GM21423 (cell line): Measurements from ENCODE around the gene SLC25A3.
"Not testable (repeated sequence)": the region's sequence is repeated elsewhere in the genome, so short reads cannot be mapped to it uniquely, and the experiment has no call there.

Experiments used
- ATAC-seq: cut with Tn5 transposase; IDR thresholded peaks from one replicate; pipeline ENCODE4 v1.9.1; 2021; ENCODE audit warnings: mild to moderate bottlenecking, moderate library complexity; ENCODE audit not compliant: unreplicated experiment

The SLC25A3 gene

DNA sequence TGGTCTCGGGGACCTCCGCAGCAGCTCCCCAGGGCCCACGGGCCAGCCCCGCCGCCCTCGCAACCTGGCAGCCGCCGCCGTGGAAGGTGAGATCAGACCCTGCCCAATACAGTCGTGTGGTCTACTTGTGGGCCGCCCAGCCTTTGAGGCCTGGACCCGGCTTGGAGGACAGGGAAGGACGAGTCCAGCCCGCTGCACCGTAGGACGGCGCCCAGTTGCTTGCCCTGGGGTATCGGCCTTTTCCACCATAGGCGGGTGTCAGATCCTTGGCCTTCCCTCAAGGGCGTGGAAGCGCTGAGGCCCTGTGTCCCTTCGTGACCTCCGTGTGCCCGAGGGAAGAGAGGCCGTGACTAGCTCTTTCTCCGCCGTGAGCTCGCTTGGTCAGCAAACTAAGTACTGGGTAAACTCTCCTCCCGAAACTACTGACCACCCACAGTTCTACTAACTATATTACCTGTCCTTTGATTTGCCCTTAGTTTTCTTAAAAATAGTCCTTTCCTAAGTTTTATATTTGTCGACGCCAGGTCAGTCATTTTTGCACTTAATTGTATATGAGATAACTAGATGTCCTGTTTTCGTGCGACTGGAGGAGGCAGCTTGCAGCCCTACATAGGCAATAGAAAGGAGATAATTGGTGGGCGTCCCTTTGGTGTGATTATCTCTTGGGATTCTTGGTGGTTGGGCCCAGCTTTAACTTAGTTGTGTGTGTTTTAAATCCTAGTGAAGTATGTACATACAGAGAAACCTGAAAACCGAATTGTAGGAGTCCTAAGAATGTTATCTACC, 757 bp downstream of the SLC25A3 start:
- no peak for ATAC-seq

DNA sequence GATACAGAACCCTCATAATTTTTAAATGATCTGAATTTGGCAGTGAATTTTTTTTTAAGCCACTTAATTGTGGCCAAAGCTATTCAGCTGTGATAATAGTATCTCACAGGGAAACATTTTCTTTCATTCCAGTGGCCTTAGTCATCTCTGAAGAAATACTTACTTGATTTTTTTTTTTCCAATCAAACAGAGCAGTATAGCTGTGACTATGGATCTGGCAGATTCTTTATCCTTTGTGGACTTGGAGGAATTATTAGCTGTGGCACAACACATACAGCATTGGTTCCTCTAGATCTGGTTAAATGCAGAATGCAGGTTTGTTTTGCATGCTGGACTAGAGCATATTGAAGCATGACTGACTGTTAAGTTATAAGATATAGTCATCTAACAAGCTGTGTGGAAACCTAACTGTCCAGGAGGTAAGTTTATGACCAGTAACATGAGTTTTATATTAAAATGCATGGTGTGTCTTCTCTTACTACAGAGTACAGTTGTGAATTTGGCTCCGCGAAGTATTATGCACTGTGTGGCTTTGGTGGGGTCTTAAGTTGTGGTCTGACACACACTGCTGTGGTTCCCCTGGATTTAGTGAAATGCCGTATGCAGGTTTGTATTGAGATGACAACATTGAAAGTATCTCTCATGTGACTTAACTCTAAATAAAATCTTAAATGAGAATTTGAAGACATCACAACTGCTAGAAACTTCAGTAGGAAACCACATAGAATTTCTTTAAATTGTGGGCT, 1.9 kb downstream of the SLC25A3 start:
- ATAC-seq: no peak

DNA sequence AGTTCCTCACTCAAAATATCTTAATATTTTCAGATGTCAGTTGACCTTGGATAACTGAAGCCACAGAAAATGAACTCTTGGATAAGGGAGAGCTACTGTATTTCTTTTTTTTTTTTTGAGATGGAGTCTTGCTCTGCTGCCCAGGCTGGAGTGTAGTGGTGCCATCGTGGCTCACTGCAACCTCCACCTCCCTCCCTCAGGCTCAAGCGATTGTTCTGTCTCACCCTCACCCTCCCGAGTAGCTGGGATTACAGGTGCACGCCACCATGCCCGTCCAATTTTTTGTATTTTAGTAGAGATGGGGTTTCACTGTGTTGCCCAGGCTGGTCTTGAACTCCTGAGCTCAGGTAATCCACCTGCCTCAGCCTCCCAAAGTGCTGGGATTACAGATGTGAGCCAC, 3.8 kb downstream of the SLC25A3 start:
- ATAC-seq: not testable (repeated sequence)

DNA sequence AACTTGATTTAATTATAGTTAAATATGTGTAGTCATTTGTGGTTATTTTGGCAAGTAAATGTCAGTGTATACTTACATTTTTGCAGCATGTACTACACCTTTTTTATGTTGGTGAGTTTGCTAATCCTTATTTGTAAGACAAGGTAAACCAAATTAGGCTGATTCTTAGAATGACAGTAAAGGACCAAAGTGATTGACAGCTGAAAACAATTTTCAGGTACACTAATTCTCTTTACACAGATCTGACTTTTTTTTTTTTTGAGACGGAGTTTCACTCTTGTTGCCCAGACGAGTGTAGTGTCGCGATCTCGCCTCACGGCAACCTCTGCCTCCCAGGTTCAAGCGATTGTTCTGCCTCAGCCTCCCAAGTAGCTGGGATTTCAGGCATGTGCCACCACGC, 8.4 kb downstream of the SLC25A3 start:
- no peak for ATAC-seq

DNA sequence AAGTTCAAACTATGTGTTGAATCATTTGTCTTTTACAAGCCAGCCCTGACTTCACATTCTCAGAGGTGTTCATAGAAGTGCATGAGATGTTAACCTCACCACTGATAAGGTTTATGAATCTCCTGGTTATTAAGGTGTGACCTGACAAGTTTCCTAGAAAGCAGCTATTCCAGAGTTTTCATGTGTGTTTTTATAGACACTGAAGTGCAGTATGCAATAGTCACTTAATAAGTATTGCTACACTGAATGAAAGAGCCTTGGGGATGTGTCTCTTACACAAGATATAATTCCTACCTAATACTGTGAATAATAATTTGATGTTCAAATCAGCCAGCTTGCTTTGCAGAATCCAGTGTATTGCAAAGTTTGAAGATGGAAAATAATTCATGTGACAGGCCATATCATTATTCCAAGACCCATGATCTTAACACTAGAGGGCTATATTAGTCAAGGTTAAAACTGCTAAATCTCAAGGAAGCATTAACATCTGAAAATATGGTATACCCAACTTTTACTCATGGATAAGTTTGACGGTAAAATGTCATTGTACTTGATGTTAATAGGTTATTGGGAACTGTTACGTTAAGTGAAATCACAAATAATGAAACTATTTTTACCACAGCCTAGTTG, 13.0 kb downstream of the SLC25A3 start:
- no peak for ATAC-seq

DNA sequence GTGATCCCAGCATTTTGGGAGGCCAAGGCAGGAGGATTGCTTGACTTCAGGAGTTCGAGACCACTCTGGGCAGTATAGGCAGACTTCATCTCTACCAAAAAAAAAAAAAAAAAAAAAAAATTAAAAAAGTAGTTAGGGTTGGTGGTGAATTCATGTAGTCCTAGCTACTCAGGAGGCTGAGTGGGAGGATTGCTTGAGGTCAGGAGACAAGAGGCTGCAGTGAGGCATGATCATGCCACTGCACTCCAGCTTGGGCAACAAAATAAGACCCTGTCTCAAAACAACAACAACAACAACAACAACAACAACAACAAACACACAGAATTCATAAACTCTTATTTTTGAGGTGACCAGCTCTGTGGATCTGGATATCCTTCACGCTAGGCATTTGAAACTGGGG, 17.1 kb downstream of the SLC25A3 start:
- ATAC-seq: no peak

DNA sequence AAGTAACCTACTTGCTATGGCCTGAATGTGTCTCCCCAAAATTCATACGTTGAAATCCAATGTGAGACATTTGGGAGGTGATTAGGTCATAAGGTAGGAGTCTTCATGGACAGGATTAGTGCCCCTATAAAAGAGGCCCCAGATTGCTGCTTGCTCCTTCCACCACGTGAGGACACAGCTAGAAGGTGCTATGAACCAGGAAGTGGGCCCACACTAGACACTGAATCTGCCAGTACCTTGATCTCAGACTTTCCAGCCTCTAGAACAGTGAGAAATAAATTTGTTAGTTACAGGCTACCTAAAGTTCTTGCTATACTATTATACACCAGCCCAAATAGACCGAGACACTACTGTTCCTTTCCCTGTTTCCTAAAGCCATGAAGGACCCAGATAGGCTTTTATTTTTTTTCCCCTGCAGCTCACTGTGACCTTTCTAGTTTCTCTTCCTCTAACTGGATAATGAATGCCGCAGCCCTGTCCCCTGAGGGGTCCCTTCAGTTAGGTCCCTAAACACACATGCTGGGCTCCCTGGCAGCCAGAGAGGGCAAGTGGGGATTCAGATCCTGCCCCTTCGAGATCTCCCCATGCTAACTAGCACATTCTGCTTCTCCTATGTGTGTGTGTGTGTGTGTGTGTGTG, 19.3 kb downstream of the SLC25A3 start:
- peak; percentile 93 for ATAC-seq

DNA sequence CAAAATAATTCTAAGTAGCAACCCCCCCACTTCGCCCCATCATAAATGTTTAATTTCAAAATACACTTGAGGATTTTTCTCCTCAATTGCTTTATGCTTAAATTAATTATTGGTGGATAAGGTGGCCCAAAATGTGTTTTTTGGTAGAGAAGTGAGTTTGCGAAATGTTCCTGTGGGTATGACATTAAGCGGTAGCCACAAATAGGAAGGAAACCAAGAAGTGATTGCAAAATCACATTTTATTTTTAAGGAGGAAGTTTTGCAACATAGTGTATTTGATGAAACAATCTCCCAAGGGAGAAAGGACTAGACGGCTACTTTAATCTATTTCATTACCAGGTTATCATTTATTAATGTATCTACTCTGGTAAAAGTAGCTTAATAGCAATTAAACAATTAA, 25.5 kb downstream of the SLC25A3 start:
- ATAC-seq: no peak

DNA sequence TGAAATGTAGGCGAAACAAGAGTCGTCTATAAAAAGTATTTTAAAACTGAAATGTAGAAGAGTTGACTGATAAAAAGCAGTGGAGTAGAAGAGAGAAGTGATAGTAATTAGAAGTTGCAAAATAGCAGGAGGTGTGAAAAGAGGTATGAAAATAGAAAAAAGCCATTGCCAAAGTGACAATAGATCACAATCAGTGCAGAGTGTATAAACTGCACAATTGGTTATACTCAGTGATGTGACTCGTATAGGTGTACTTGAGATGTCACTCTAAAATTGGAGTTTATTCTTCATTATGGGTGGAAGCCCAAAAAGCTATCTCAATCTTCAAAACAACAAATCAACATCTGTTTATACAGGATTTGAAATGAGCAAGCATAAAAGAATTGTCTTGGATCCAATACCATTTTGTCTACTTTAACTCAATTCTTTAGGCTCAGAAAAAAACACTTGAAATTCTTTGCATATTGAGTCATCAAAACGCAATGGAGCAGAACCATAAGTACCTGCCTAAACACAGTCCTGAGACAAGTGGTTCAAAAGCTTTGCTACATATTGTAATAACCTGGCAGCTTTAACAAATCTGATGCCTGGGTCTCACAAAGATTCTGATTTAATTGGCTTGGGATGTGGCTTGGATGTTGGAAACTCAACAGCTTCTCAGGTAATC, 42.3 kb downstream of the SLC25A3 start:
- ATAC-seq: peak; percentile 71

DNA sequence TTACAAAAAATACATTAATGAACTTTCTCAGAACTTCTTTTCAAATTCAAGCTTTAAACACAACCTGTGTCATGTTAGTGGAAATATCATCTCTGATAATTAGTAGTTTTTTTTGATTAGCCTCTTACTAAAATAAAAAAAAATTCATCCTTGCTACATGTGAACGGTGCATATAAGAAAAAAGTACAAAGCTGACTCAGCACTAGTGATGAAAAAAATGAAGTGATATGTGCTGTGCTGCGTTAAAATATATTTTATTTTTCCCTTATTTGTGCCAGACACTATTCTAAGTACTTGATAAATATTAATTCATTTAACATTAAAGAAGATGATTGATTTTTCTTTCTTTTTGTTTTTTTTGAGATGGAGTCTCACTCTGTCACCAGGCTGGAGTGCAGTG, 43.6 kb downstream of the SLC25A3 start:
- no peak for ATAC-seq

DNA sequence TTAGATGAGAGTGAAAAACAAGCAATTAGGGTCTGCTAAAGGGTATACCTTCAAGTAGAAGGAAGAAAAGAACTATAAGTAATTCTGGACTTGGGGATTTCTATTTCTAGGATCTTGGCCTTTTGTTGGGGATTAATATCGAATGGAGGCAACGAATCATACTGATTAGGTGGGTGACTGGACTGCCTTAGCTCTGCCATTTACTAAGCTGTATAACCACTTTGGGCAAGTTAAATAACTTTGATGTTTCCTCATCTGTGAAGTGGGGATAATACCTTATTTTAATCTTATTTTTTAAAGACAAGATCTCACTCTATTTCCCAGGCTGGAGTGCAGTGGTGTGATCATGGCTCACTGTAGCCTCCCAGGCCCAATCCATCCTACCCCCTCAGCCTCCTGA, 44.5 kb downstream of the SLC25A3 start:
- no peak for ATAC-seq

DNA sequence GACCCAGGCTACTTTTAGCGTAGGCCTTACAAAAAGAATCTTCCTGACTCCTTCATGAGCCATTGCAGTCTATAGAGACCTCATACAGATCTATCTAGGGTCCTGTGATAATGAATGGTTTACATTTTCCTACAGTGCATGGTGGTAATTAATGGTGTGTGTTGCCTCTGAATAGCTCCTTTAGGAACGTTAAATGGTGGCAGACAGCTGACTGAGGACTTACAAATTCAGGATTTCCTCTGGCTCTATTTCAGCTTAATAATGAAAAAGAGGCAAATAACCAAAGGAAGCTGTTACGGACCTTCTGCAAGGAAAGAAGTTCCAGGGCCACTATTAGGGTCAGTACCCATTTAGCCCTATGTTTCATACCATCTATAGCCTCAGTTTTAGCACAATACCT, 46.0 kb downstream of the SLC25A3 start:
- no peak for ATAC-seq

DNA sequence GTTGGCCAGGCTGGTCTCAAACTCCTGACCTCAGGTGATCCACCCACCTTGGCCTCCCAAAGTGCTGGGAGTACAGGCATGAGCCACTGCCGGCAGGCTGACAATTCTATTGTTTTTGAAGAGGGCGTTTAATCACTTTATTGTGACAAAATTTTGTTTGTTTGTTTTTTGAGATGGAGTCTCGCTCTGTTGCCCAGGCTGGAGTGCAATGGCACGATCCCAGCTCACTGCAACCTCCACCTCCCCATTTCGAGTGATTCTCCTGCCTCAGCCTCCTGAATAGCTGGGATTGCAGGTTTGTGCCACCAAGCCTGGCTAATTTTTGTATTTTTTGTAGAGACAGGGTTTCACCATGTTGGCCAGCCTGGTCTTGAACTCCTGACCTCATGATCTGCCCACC, 49.3 kb downstream of the SLC25A3 start:
- not testable (repeated sequence) for ATAC-seq

DNA sequence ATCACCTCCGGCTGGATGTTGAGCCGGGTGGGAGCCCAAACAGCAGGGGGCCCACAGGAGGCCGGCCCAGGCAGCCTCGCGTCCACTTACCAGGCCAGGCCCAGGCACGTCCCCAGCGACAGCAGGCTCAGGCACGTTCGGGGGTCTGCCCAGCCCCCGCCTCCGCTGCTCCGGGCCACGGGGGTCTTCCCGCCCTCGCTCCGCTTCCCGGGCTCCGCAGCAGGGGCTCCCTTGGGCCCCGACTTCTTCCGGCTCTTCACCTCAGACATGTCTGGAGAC, 50.9 kb downstream of the SLC25A3 start:
- ATAC-seq: peak; percentile 17

DNA sequence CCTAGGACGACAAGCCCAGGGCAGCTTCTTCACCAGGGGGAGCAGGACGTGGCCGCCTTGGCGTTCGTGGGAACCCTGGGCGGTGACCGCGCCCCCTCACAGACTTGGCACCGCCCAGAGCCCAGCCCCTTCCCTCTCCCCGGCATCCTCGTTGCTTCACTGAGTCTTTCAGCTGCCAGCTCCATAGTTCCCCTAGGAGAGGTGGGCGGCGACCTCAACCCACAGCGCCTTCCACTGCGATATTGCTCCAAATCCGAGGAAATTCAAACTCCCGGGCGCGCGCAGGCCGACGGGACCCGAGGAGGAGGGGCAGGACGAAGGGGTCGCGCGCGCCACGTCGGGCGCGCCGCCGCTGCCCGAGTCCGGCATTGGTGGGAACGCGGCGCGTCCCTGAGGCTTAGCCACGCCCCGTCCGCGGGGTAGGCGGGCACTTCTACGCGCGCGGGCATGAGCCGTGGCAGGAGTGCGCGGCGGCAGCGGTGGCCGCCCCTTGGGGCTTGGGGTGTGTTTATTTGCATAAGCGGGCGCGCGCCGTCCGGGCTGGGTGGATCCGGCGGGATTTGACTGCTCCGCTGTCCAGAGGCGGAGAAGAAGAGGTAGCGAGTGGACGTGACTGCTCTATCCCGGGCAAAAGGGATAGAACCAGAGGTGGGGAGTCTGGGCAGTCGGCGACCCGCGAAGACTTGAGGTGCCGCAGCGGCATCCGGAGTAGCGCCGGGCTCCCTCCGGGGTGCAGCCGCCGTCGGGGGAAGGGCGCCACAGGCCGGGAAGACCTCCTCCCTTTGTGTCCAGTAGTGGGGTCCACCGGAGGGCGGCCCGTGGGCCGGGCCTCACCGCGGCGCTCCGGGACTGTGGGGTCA, 51.5 kb downstream of the SLC25A3 start, which contains the start of the genes APAF1 and IKBIP:
TSS of gene APAF1 (plus strand) at position 579 of the 860 bp plus-strand sequence. CDS start 3,070 bp downstream, outside the sequence.
TSS of gene IKBIP (minus strand) at position 77 of the 860 bp plus-strand sequence. CDS start 87 bp downstream, outside the sequence.
- peak; percentile 87 for ATAC-seq

DNA sequence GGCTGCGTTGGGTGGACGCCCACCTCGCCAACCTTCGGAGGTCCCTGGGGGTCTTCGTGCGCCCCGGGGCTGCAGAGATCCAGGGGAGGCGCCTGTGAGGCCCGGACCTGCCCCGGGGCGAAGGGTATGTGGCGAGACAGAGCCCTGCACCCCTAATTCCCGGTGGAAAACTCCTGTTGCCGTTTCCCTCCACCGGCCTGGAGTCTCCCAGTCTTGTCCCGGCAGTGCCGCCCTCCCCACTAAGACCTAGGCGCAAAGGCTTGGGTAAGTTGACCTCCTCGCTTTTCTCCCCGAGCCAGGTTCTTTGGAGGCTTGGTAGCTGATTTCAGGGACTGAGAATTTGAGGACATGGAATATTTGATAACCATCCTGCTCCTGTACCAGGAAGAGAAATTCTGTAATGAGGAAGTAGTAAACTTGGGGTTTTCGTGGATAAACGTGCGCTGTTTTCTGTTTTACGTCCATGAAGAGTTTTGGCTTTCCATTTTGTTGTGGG, 52.1 kb downstream of the SLC25A3 start:
- ATAC-seq: peak; percentile 1

DNA sequence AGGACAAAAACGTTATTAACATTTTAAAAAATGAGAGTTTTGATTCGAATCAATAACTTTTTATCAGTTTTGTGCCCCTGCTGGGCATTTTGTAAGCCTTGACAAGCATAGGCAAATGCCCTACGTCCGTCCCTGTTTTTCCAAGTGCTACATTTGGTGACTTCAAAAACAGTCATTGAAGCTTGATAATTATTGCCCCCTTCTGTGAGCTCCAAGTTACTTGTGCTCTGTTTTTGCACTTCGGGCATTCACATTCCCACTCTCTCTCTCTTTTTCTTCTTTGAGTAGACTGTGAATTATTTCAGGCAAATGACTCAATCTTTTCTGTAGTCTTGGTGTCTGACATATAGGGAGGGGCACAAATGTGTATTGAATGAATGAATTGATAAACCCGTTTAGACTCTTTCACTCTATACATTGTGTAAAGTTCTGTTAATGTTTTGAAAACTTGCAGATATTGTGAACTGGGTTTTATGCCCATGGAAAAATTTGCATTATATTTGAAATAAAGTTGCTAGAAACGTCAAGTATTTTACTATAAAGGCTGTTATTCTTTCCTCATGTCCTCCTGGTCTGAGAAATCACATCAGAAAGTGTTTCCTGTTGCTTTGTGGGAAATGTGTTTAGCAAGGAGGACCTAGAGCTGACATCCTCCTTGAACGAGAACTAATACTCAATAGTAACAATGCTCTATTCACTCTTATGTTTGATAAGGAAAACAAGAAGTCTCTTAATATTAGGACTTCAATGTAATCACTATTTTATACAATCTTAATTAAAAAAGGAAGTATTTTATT, 53.0 kb downstream of the SLC25A3 start:
- ATAC-seq: no peak

DNA sequence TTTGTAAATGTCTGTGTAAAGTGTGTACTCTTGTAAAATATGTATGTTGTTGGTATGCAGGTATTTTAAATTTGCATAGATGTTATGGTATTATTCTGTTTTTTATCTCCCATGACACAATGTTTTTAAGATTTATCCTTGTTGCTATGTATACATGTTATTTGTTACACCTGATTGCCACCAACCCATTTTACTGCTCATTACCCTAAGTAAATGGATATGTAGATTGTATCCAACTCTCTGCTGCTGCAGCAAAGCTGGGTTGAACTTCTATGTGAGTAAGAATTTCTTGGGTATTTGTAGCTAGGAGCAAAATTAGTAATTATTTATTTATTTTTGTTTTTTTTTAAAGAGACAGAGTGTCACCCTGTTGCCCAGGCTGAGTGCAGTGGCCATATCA, 57.8 kb downstream of the SLC25A3 start:
- ATAC-seq: no peak
